Kidney (tissue), 14 donors: ENCODE results near the gene BEX2. TPM values are rescaled to one million over a fixed set of nuclear protein-coding genes. Genes with fewer than 3 reads are reported as not detected.

ENCODE experiments used
- DNase-seq, 5 donors: peaks; one replicate each; pipeline ENCODE4 v3.0.0-alpha.2; 2013 to 2020
- FAIRE-seq: peaks from 2 replicates; lab custom pipeline; 2012; peaks lifted over from hg19 to GRCh38; lab: Jason Lieb, UNC
- H3K27ac ChIP-seq, 2 donors: one replicate each; pipeline ENCODE4 v1.7.0; 2013; ENCODE audit warnings: low read depth in 2 of 2, low read length in 2 of 2, inconsistent platforms in 1 of 2
- H3K27me3 ChIP-seq: one replicate; pipeline ENCODE4 v1.7.1; 2013; ENCODE audit warnings: low read length, inconsistent platforms; ENCODE audit not compliant: control insufficient read depth, insufficient read depth
- H3K36me3 ChIP-seq, 3 donors: one replicate each; pipeline versions ENCODE4 v1.7.0 to v1.7.1; 2013; ENCODE audit warnings: low read length in 3 of 3, control low read depth in 1 of 3, inconsistent platforms in 1 of 3; ENCODE audit not compliant: insufficient read depth in 3 of 3, control insufficient read depth in 2 of 3
- H3K4me1 ChIP-seq, 3 donors: one replicate each; pipeline versions ENCODE4 v1.7.0 to v1.7.1; 2013; ENCODE audit warnings: low read length in 3 of 3, inconsistent platforms in 1 of 3, low read depth in 1 of 3; ENCODE audit not compliant: control insufficient read depth in 2 of 3, insufficient read depth in 2 of 3
- H3K4me3 ChIP-seq, 3 donors: one replicate each; pipeline versions ENCODE4 v1.7.0 to v1.8.1; 2013; ENCODE audit warnings: low read length in 3 of 3, control low read depth in 1 of 3, inconsistent platforms in 1 of 3
- H3K9ac ChIP-seq, 3 donors: one replicate each; pipeline versions ENCODE4 v1.7.0 to v1.7.1; 2013; ENCODE audit warnings: low read length in 3 of 3, control low read depth in 1 of 3, inconsistent platforms in 1 of 3
- H3K9me3 ChIP-seq, 3 donors: one replicate each; pipeline versions ENCODE4 v1.7.0 to v1.7.1; 2013; ENCODE audit warnings: low read length in 3 of 3, control low read depth in 1 of 3, inconsistent platforms in 1 of 3; ENCODE audit not compliant: control insufficient read depth in 2 of 3, insufficient read depth in 1 of 3
- intact Hi-C: fragments of 100-400 bp; cut with DNase I; formaldehyde crosslinking; loops from one replicate; pipeline ENCODE4 v1.11.1; 2022
- polyA plus RNA-seq: library from polyadenylated mRNA; stranded (reverse); fragments of 350-450 nt; fragmentation: Illumina TruSeq; extraction: RNeasy Lipid Tissue Mini Kit (QIAGEN cat#74804); gene quantifications from one replicate; pipeline ENCODE4 v1.2.3, GENCODE V29; 2014; ENCODE audit warnings: low read depth, low replicate concordance; ENCODE audit not compliant: insufficient read depth
- total RNA-seq: library from RNA; stranded (reverse); fragmentation: NEBNext Ultra II Directional; extraction: Animal tissue kit (Norgen Biotek cat#: 25700); gene quantifications from one replicate; pipeline ENCODE4 v1.2.1, GENCODE V29; 2021
- TF ChIP-seq, protein P1 (sequence below): IDR thresholded peaks from 3 replicates; pipeline ENCODE4 v1.5.1; 2012; ENCODE audit warnings: mild to moderate bottlenecking, moderate library complexity, borderline replicate concordance; ENCODE audit not compliant: insufficient read depth; ENCODE audit errors: extremely low read depth
- donor health status: control.
- donor health status: control.
- donor health status: control.
- donor health status: control.
- donor health status: control.
- donor health status: DM: yes; HTN: yes; CAD: no.
- donor health status: Normal renal cell carcinoma (clear cell type).

BEX2 gene
- total and polyA plus RNA-seq, 2 donors from 2014 or later = 34.7 to 130 TPM

DNA sequence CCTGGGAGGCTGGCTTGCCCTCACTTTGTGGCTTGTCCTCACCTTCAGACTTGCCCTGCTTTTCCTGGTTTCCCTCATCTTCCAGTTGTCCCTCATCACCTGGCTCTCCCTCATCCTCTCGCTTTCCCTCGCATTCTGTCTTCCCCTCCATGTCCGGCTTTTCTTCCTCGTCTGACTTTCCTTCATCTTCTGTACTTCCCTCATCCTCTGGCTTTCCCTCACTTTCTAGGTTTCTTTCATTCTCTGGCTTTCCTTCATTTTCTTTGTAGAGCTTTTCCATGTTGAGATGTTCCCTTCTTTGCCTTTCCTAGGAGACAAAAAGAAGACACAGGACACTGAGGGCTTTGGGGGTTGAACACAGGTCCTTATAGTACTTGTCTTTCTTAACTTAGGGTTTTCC is 36.5 kb downstream of the BEX2 start:
- intact Hi-C loops = no loop called here
- no peaks in the 10 kb centered on the region for H3K4me1 ChIP-seq
- no peak overlapping the region for H3K9ac ChIP-seq
- no peaks in the 10 kb centered on the region for H3K9me3 ChIP-seq
- TF ChIP-seq, protein P1, sequence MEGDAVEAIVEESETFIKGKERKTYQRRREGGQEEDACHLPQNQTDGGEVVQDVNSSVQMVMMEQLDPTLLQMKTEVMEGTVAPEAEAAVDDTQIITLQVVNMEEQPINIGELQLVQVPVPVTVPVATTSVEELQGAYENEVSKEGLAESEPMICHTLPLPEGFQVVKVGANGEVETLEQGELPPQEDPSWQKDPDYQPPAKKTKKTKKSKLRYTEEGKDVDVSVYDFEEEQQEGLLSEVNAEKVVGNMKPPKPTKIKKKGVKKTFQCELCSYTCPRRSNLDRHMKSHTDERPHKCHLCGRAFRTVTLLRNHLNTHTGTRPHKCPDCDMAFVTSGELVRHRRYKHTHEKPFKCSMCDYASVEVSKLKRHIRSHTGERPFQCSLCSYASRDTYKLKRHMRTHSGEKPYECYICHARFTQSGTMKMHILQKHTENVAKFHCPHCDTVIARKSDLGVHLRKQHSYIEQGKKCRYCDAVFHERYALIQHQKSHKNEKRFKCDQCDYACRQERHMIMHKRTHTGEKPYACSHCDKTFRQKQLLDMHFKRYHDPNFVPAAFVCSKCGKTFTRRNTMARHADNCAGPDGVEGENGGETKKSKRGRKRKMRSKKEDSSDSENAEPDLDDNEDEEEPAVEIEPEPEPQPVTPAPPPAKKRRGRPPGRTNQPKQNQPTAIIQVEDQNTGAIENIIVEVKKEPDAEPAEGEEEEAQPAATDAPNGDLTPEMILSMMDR = no peak
- peaks cover 2% of the 10 kb centered on the region for H3K27me3 ChIP-seq
- no peak for FAIRE-seq
- no peak overlapping the region for H3K4me3 ChIP-seq
- no peaks in the 10 kb centered on the region for H3K36me3 ChIP-seq
- no peak for DNase-seq
- no peak overlapping the region for H3K27ac ChIP-seq

Other genes with a start within 250 kb of the BEX2 start
- 5.4 TPM for gene BEX1, start 246.8 kb downstream of the BEX2 start, total RNA-seq
- gene BEX1, start 246.8 kb downstream of the BEX2 start, polyA plus RNA-seq = 32.8 TPM
- gene NXF3, start 217.8 kb downstream of the BEX2 start, total RNA-seq = 1.8 TPM
- gene NXF3, start 217.8 kb downstream of the BEX2 start, polyA plus RNA-seq = 2.7 TPM
- gene BEX4, start 95.9 kb downstream of the BEX2 start, total RNA-seq = 52.6 TPM
- gene BEX4, start 95.9 kb downstream of the BEX2 start, polyA plus RNA-seq = 135 TPM
- 49.7 TPM for gene TCEAL8, start 55.8 kb downstream of the BEX2 start, total RNA-seq
- 88.5 TPM for gene TCEAL8, start 55.8 kb downstream of the BEX2 start, polyA plus RNA-seq
- 0.28 TPM for gene TCEAL5, start 34.2 kb downstream of the BEX2 start, total RNA-seq
- 2.6 TPM for gene TCEAL5, start 34.2 kb downstream of the BEX2 start, polyA plus RNA-seq
- gene TCEAL7, start 19.2 kb upstream of the BEX2 start, total RNA-seq = 2.6 TPM
- 7.7 TPM for gene TCEAL7, start 19.2 kb upstream of the BEX2 start, polyA plus RNA-seq
- gene TCEAL9, start 45.5 kb upstream of the BEX2 start, total RNA-seq = 40.8 TPM
- 141 TPM for gene TCEAL9, start 45.5 kb upstream of the BEX2 start, polyA plus RNA-seq
- 131 TPM for gene BEX3, start 65.5 kb upstream of the BEX2 start, total RNA-seq
- gene BEX3, start 65.5 kb upstream of the BEX2 start, polyA plus RNA-seq = 458 TPM
- gene RAB40A, start 208.5 kb upstream of the BEX2 start, total RNA-seq = 1.4 TPM
- not detected for gene RAB40A, start 208.5 kb upstream of the BEX2 start, polyA plus RNA-seq